Transverse colon (tissue), 3 donors: ENCODE results near the gene GRID2IP.

Experiments used
- CTCF ChIP-seq, 5 experiments: fragments of 200-600 bp in 3 of 5; fragments of 450-650 bp in 2 of 5; sonication (generic) in 3 of 5; IDR thresholded peaks; 1 replicate in 2 of 5; 2 replicates in 3 of 5; pipeline ENCODE4 v1.5.1; 2016 to 2017; ENCODE audit warnings: antibody characterized with exemption in 5 of 5, inconsistent platforms in 3 of 5, mild to moderate bottlenecking in 2 of 5, moderate library complexity in 1 of 5
- POLR2A ChIP-seq: fragments of 450-650 bp; IDR thresholded peaks from one replicate; pipeline ENCODE4 v1.6.1; 2016; ENCODE audit warnings: antibody characterized with exemption, mild to moderate bottlenecking, moderate library complexity

DNA sequence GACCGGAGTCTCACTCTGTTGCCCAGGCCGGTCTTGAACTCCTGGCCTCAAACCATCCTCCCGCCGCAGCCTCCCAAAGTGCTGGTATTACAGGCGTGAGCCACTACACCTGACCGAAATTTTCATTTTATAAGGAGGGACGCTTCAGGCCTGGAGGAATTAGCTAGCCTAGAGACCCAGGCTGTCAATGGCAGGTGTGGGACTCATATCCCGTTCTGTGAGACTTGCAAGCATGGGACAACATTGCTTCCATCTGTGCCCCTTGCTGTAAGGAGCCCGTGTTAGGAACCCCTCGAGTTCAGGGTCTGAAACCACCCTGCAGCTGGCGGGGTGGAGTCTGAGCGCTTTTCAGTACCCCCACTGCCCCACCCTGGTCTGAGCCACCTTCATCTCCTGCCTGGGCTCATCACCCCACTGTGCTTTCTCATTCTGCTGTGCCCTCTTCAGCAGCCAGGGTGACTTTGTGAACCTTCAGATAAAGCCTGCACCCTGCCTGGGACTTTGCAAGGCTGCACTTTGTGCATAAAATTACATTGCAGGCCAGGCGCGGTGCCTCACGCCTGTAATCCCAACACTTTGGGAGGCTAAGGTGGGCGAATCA, 102.2 kb downstream of the GRID2IP start:
- TF ChIP-seq CTCF (IDR thresholded peaks at IDR 0.05) (peak in 1 of 5 experiments; percentile 16), POLR2A (no peak)
